ENCODE data around the gene ATAD2B. TPM values are rescaled to one million over a fixed set of nuclear protein-coding genes. Genes with fewer than 3 reads are reported as not detected.

ATAD2B gene
- polyA plus RNA-seq, 1 of the 3 experiments (the other 2 are of a cell fraction) = 1.3 TPM

DNA sequence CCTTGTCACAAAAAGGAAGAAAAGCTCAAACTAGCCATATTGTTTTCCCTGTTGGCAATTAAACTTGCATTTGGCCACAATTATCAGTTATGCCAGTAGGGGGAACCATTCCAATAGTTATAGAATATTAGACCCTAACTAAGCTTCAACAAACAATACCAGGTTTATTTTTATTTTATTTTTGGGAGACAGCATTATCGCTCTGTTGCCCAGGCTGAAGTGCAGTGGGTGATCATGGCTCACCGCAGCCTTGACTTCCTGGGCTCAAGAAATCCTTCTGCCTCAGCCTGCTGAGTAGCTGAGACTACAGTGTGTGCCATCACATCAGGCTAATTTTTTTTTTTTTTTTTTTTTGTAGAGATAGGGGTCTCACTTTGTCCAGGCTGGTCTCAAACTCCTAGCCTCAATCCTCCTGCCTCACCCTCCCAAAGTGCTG lies 102.1 kb downstream of the ATAD2B start:
- H3K9ac ChIP-seq = no peak overlapping the region
- TF ChIP-seq TCF12 (IDR thresholded peaks at IDR 0.05) (no peak), GABPA (IDR thresholded peaks at IDR 0.05; ENCODE audit: low read depth) (no peak), MEF2A (IDR thresholded peaks at IDR 0.05; ENCODE audit: borderline replicate concordance, low read depth) (no peak), RFX5 (IDR thresholded peaks at IDR 0.05; ENCODE audit: low read length) (no peak), RXRA (IDR thresholded peaks at IDR 0.05; ENCODE audit: borderline replicate concordance, low read depth) (no peak), SMC3 (IDR thresholded peaks at IDR 0.05; ENCODE audit: low read depth, low read length) (peak; percentile 49; the same call in 1 of the 2 replicates), GATA2 (CRISPR knock-in tag; IDR thresholded peaks at IDR 0.05) (no peak), FOSL2 (IDR thresholded peaks at IDR 0.05; ENCODE audit: borderline replicate concordance, low read depth) (no peak), JUND (IDR thresholded peaks at IDR 0.05) (no peak), RCOR1 (IDR thresholded peaks at IDR 0.05; ENCODE audit: low read length) (no peak), NRF1 (IDR thresholded peaks at IDR 0.05; ENCODE audit: low read depth, low read length) (no peak), TAF1 (IDR thresholded peaks at IDR 0.05; ENCODE audit: borderline replicate concordance, low read depth, low read length) (no peak), ELF1 (IDR thresholded peaks at IDR 0.05) (no peak), YY1 (IDR thresholded peaks at IDR 0.05; ENCODE audit: low read depth) (no peak), CHD2 (IDR thresholded peaks at IDR 0.05; ENCODE audit: low read length, partially characterized antibody) (no peak), FOXM1 (IDR thresholded peaks at IDR 0.05; ENCODE audit: low read depth) (no peak), POLR2AphosphoS5 (IDR thresholded peaks at IDR 0.05; ENCODE audit: low read depth, low read length) (no peak), TEAD4 (IDR thresholded peaks at IDR 0.05; ENCODE audit: borderline replicate concordance, insufficient read depth) (no peak)
- TF ChIP-seq, protein P1, sequence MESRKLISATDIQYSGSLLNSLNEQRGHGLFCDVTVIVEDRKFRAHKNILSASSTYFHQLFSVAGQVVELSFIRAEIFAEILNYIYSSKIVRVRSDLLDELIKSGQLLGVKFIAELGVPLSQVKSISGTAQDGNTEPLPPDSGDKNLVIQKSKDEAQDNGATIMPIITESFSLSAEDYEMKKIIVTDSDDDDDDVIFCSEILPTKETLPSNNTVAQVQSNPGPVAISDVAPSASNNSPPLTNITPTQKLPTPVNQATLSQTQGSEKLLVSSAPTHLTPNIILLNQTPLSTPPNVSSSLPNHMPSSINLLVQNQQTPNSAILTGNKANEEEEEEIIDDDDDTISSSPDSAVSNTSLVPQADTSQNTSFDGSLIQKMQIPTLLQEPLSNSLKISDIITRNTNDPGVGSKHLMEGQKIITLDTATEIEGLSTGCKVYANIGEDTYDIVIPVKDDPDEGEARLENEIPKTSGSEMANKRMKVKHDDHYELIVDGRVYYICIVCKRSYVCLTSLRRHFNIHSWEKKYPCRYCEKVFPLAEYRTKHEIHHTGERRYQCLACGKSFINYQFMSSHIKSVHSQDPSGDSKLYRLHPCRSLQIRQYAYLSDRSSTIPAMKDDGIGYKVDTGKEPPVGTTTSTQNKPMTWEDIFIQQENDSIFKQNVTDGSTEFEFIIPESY (IDR thresholded peaks at IDR 0.05; ENCODE audit: borderline replicate concordance, low read depth) = no peak
- TF ChIP-seq, protein P2, sequence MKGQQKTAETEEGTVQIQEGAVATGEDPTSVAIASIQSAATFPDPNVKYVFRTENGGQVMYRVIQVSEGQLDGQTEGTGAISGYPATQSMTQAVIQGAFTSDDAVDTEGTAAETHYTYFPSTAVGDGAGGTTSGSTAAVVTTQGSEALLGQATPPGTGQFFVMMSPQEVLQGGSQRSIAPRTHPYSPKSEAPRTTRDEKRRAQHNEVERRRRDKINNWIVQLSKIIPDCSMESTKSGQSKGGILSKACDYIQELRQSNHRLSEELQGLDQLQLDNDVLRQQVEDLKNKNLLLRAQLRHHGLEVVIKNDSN (IDR thresholded peaks at IDR 0.05; ENCODE audit: borderline replicate concordance, low read depth) = no peak
- TF ChIP-seq, protein P3, sequence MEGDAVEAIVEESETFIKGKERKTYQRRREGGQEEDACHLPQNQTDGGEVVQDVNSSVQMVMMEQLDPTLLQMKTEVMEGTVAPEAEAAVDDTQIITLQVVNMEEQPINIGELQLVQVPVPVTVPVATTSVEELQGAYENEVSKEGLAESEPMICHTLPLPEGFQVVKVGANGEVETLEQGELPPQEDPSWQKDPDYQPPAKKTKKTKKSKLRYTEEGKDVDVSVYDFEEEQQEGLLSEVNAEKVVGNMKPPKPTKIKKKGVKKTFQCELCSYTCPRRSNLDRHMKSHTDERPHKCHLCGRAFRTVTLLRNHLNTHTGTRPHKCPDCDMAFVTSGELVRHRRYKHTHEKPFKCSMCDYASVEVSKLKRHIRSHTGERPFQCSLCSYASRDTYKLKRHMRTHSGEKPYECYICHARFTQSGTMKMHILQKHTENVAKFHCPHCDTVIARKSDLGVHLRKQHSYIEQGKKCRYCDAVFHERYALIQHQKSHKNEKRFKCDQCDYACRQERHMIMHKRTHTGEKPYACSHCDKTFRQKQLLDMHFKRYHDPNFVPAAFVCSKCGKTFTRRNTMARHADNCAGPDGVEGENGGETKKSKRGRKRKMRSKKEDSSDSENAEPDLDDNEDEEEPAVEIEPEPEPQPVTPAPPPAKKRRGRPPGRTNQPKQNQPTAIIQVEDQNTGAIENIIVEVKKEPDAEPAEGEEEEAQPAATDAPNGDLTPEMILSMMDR (IDR thresholded peaks at IDR 0.05) = peak; percentile 94
- TF ChIP-seq, protein P4, sequence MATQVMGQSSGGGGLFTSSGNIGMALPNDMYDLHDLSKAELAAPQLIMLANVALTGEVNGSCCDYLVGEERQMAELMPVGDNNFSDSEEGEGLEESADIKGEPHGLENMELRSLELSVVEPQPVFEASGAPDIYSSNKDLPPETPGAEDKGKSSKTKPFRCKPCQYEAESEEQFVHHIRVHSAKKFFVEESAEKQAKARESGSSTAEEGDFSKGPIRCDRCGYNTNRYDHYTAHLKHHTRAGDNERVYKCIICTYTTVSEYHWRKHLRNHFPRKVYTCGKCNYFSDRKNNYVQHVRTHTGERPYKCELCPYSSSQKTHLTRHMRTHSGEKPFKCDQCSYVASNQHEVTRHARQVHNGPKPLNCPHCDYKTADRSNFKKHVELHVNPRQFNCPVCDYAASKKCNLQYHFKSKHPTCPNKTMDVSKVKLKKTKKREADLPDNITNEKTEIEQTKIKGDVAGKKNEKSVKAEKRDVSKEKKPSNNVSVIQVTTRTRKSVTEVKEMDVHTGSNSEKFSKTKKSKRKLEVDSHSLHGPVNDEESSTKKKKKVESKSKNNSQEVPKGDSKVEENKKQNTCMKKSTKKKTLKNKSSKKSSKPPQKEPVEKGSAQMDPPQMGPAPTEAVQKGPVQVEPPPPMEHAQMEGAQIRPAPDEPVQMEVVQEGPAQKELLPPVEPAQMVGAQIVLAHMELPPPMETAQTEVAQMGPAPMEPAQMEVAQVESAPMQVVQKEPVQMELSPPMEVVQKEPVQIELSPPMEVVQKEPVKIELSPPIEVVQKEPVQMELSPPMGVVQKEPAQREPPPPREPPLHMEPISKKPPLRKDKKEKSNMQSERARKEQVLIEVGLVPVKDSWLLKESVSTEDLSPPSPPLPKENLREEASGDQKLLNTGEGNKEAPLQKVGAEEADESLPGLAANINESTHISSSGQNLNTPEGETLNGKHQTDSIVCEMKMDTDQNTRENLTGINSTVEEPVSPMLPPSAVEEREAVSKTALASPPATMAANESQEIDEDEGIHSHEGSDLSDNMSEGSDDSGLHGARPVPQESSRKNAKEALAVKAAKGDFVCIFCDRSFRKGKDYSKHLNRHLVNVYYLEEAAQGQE (IDR thresholded peaks at IDR 0.05; ENCODE audit: low read depth, low read length) = no peak
- TF ChIP-seq, protein P5, sequence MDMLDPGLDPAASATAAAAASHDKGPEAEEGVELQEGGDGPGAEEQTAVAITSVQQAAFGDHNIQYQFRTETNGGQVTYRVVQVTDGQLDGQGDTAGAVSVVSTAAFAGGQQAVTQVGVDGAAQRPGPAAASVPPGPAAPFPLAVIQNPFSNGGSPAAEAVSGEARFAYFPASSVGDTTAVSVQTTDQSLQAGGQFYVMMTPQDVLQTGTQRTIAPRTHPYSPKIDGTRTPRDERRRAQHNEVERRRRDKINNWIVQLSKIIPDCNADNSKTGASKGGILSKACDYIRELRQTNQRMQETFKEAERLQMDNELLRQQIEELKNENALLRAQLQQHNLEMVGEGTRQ (IDR thresholded peaks at IDR 0.05; ENCODE audit: borderline replicate concordance, low read depth, low read length) = no peak
- TF ChIP-seq, protein P6, sequence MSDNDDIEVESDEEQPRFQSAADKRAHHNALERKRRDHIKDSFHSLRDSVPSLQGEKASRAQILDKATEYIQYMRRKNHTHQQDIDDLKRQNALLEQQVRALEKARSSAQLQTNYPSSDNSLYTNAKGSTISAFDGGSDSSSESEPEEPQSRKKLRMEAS (IDR thresholded peaks at IDR 0.05; ENCODE audit: low read depth) = no peak
- TF ChIP-seq, protein P7, sequence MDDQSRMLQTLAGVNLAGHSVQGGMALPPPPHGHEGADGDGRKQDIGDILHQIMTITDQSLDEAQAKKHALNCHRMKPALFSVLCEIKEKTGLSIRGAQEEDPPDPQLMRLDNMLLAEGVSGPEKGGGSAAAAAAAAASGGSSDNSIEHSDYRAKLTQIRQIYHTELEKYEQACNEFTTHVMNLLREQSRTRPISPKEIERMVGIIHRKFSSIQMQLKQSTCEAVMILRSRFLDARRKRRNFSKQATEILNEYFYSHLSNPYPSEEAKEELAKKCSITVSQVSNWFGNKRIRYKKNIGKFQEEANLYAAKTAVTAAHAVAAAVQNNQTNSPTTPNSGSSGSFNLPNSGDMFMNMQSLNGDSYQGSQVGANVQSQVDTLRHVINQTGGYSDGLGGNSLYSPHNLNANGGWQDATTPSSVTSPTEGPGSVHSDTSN (IDR thresholded peaks at IDR 0.05) = no peak

More for the DNA sequence above, 102.1 kb downstream of the ATAD2B start:
- DNase-seq = peak; percentile 65
- Histone ChIP-seq H2AFZ (ENCODE audit: low read depth) (no peak overlapping the region), H3K27me3 (ENCODE audit: insufficient read depth) (no peaks in the 10 kb centered on the region), H3K4me1 (ENCODE audit: control insufficient read depth in 1 of 2, insufficient read depth in 2 of 2, low read depth in 1 of 2, low read length in 1 of 2) (no peaks in the 10 kb centered on the region; a peak in 1 of 4 replicates), H3K79me2 (ENCODE audit: insufficient read depth) (no peaks in the 10 kb centered on the region), H3K27ac (ENCODE audit: low read depth in 2 of 2, low read length in 1 of 2) (no peak overlapping the region), H3F3A (replicated peaks; ENCODE audit: insufficient read depth) (peaks cover 19% of the 10 kb centered on the region), H3K36me3 (replicated peaks in 1 of 2; ENCODE audit: control insufficient read depth in 1 of 2, insufficient read depth in 2 of 2, low read length in 1 of 2) (peaks cover 7 to 8% of the 10 kb centered on the region in 2 experiments), H3K4me3 (ENCODE audit: low read depth in 2 of 2, low read length in 1 of 2) (no peak overlapping the region), H3K9me2 (no peaks in the 10 kb centered on the region), H3K9me3 (no peaks in the 10 kb centered on the region), H3K4me2 (no peak overlapping the region), H4K20me1 (ENCODE audit: insufficient read depth) (no peaks in the 10 kb centered on the region)
- CTCF ChIA-PET = interaction anchor here (0.7 to 8.2 kb wide), 63 partner anchors 8 to 1295 kb away, joined by 3 to 72 read pairs (median 5); partner anchors contain the start of genes ATAD2B, ITSN2, TP53I3 and UBXN2A
- POLR2A ChIA-PET = interaction anchor here (0.7 to 2.4 kb wide), 6 partner anchors 102 to 968 kb away, joined by 3 to 21 read pairs (median 4); partner anchors contain the start of genes ATAD2B, SF3B6 and WDCP
- WGBS (ENCODE audit: low lambda C conversion rate) = 28% methylated on average over 2 of the region's 2 CpGs
